H1 (cell line): ENCODE results near the gene EXD1. TPM values are rescaled to one million over a fixed set of nuclear protein-coding genes. Genes with fewer than 3 reads are reported as not detected.

ENCODE experiments used
- BCL11A ChIP-seq, 2 experiments: IDR thresholded peaks; one replicate each; pipeline ENCODE4 v1.6.1; 2011; ENCODE audit warnings: low read depth in 2 of 2, low read length in 2 of 2, mild to moderate bottlenecking in 2 of 2
- EGR1 ChIP-seq: IDR thresholded peaks from 2 replicates; pipeline ENCODE4 v1.6.1; 2011; ENCODE audit warnings: low read depth, low read length, borderline replicate concordance
- PHF8 ChIP-seq: fragments of 200-600 bp; sonication (generic); conservative IDR thresholded peaks from 2 replicates; pipeline ENCODE4 v1.7.1; 2012; ENCODE audit warnings: low read depth, mild to moderate bottlenecking, inconsistent platforms, low read length, moderate library complexity
- SIN3A ChIP-seq, 2 experiments: IDR thresholded peaks in 1 of 2; conservative IDR thresholded peaks in 1 of 2; 2 replicates each; pipeline ENCODE4 v1.6.1; 2011 to 2012; ENCODE audit warnings: low read length in 2 of 2, improper control_type of control experiment in 1 of 2, low read depth in 1 of 2, mild to moderate bottlenecking in 1 of 2
- SIX5 ChIP-seq: IDR thresholded peaks from 2 replicates; pipeline ENCODE4 v1.6.1; 2011; ENCODE audit warnings: mild to moderate bottlenecking, low read depth, low read length
- polyA plus RNA-seq, 7 experiments: library from polyadenylated mRNA; depleted of rRNA in 3 of 7; stranded (reverse) in 5 of 7; unstranded in 2 of 7; fragments of >200 nt in 5 of 7; fragments of 200-250 nt in 2 of 7; gene quantifications; 1 replicate in 5 of 7; 2 replicates in 1 of 7; 4 replicates in 1 of 7; pipeline versions ENCODE4 v1.2.1 to v1.2.3, GENCODE V29; 2011 to 2013; ENCODE audit warnings: missing spikeins in 2 of 7, mixed read lengths in 2 of 7
- total RNA-seq: library from RNA; stranded (reverse); fragmentation: NEBNext Ultra II Directional; extraction: Animal tissue kit (Norgen Biotek cat#: 25700); gene quantifications from 2 replicates; pipeline ENCODE4 v1.2.1, GENCODE V29; 2021

EXD1 gene
- total and polyA plus RNA-seq, 2 of the 8 experiments (the other 6 are each of a cell fraction or from before 2014, with no cell fraction given): 0.06 to 0.54 TPM

- no peak for TF ChIP-seq BCL11A (IDR thresholded peaks at IDR 0.05; ENCODE audit: low read depth in 2 of 2, low read length in 2 of 2)
- no peak for TF ChIP-seq SIX5
- TF ChIP-seq SIN3A (conservative IDR thresholded peaks at IDR 0.05 in 1 of 2, IDR thresholded peaks at IDR 0.05 in 1 of 2; ENCODE audit: low read depth in 1 of 2, low read length in 2 of 2): no peak
- TF ChIP-seq PHF8: no peak
- no peak for TF ChIP-seq EGR1
Observed at GRCh38 chr15:41278319-41278718, 47.8 kb upstream of the EXD1 start (continued).
